ENCODE data around the gene TAC4. TPM values are rescaled to one million over a fixed set of nuclear protein-coding genes. Genes with fewer than 3 reads are reported as not detected.

TAC4 gene
- total RNA-seq, 1 donor from 2014 or later: not detected

- TF ChIP-seq, protein P1, sequence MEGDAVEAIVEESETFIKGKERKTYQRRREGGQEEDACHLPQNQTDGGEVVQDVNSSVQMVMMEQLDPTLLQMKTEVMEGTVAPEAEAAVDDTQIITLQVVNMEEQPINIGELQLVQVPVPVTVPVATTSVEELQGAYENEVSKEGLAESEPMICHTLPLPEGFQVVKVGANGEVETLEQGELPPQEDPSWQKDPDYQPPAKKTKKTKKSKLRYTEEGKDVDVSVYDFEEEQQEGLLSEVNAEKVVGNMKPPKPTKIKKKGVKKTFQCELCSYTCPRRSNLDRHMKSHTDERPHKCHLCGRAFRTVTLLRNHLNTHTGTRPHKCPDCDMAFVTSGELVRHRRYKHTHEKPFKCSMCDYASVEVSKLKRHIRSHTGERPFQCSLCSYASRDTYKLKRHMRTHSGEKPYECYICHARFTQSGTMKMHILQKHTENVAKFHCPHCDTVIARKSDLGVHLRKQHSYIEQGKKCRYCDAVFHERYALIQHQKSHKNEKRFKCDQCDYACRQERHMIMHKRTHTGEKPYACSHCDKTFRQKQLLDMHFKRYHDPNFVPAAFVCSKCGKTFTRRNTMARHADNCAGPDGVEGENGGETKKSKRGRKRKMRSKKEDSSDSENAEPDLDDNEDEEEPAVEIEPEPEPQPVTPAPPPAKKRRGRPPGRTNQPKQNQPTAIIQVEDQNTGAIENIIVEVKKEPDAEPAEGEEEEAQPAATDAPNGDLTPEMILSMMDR (conservative IDR thresholded peaks at IDR 0.05): peak; percentile 95
- H3K27ac Mint-ChIP-seq (ENCODE audit: unreplicated experiment): no peak overlapping the region
- H3K9me3 Mint-ChIP-seq: no peaks in the 10 kb centered on the region
- H3K4me3 Mint-ChIP-seq: no peak overlapping the region
- H3K27me3 Mint-ChIP-seq (ENCODE audit: low read depth): peaks cover 55% of the 10 kb centered on the region
- H3K4me1 Mint-ChIP-seq: no peaks in the 10 kb centered on the region
- no peaks in the 10 kb centered on the region for H3K36me3 Mint-ChIP-seq (ENCODE audit: low read depth)
- DNase-seq (ENCODE audit: low read depth, low spot score): peak; percentile 76
Observed at GRCh38 chr17:49880291-49881053, 32.6 kb upstream of the TAC4 start.

GRCh38 chr17:49878931-49879904 lies 31.3 kb upstream of the TAC4 start:
- Mint-ChIP-seq H3K27me3 (ENCODE audit: low read depth) (peaks cover 61% of the 10 kb centered on the region), H3K4me3 (no peak overlapping the region), H3K36me3 (ENCODE audit: low read depth) (no peaks in the 10 kb centered on the region), H3K9me3 (no peaks in the 10 kb centered on the region), H3K4me1 (no peaks in the 10 kb centered on the region), H3K27ac (ENCODE audit: unreplicated experiment) (no peak overlapping the region)
- DNase-seq (ENCODE audit: low read depth, low spot score): no peak
- TF ChIP-seq, protein P1 (conservative IDR thresholded peaks at IDR 0.05): no peak

DNA sequence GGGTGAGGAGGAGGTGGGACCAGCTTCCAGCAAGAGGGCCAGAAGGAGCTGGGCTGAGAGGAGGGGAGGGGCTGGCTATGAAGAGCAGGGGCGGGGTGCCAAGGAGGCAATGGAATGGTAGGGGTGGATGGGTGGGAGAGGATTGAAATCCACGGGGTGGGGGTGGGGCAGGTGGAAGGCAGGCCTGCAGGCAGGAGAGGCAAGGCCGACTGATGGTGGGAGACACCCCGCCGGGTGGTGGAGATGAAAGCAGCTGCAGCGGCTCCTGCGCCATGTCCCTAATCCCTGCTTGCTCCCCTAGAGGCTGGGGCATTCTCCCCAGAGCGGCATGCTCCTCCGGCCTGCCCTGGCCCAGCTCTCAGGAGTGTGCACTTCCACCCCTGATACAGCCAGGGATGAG lies 27.8 kb upstream of the TAC4 start:
- Mint-ChIP-seq H3K4me3 (no peak overlapping the region), H3K27me3 (ENCODE audit: low read depth) (peaks cover 33% of the 10 kb centered on the region), H3K27ac (ENCODE audit: unreplicated experiment) (no peak overlapping the region), H3K4me1 (no peaks in the 10 kb centered on the region), H3K9me3 (no peaks in the 10 kb centered on the region), H3K36me3 (ENCODE audit: low read depth) (no peaks in the 10 kb centered on the region)
- no peak for DNase-seq (ENCODE audit: low read depth, low spot score)
- TF ChIP-seq, protein P1 (conservative IDR thresholded peaks at IDR 0.05): no peak

- TF ChIP-seq, protein P1 (conservative IDR thresholded peaks at IDR 0.05): no peak
- no peaks in the 10 kb centered on the region for H3K4me1 Mint-ChIP-seq
- H3K36me3 Mint-ChIP-seq (ENCODE audit: low read depth): no peaks in the 10 kb centered on the region
- peaks cover 28% of the 10 kb centered on the region for H3K27me3 Mint-ChIP-seq (ENCODE audit: low read depth)
- no peak for DNase-seq (ENCODE audit: low read depth, low spot score)
- H3K9me3 Mint-ChIP-seq: no peaks in the 10 kb centered on the region
- H3K4me3 Mint-ChIP-seq: no peak overlapping the region
- H3K27ac Mint-ChIP-seq (ENCODE audit: unreplicated experiment): no peak overlapping the region
Observed at GRCh38 chr17:49874911-49875310, 27.0 kb upstream of the TAC4 start.

GRCh38 chr17:49873926-49874325 lies 26.1 kb upstream of the TAC4 start:
- TF ChIP-seq, protein P1 (conservative IDR thresholded peaks at IDR 0.05): no peak
- Mint-ChIP-seq H3K27ac (ENCODE audit: unreplicated experiment) (no peak overlapping the region), H3K36me3 (ENCODE audit: low read depth) (no peaks in the 10 kb centered on the region), H3K27me3 (ENCODE audit: low read depth) (peaks cover 18% of the 10 kb centered on the region), H3K4me3 (no peak overlapping the region), H3K9me3 (no peaks in the 10 kb centered on the region), H3K4me1 (peaks cover 1% of the 10 kb centered on the region)
- no peak for DNase-seq (ENCODE audit: low read depth, low spot score)

Measured in neural crest cell (in vitro differentiated cells).